GM10847 (cell line): ENCODE data around the gene THAP2.

Source experiments
- POLR2A ChIP-seq: IDR thresholded peaks from 2 replicates; pipeline ENCODE4 v1.6.1; 2011; ENCODE audit not compliant: insufficient read length; ENCODE audit errors: extremely low read depth

The THAP2 gene

GRCh38 chr12:71721783-71722505 lies 57.8 kb downstream of the THAP2 start:
- TF ChIP-seq POLR2A = no peak

- TF ChIP-seq POLR2A = no peak
Measured at GRCh38 chr12:71725011-71725410, 60.9 kb downstream of the THAP2 start.

GRCh38 chr12:71726548-71726947 lies 62.4 kb downstream of the THAP2 start:
- no peak for TF ChIP-seq POLR2A

GRCh38 chr12:71727958-71728357 lies 63.9 kb downstream of the THAP2 start:
- TF ChIP-seq POLR2A = no peak
